HUDEP-2 (cell line): Measurements from ENCODE around the gene ONECUT2.
A peak's percentile ranks its signal among the peaks of the same experiment; 100 is the strongest.
"Not testable (repeated sequence)": the region's sequence is repeated elsewhere in the genome, so short reads cannot be mapped to it uniquely, and the experiment has no call there.

Experiments
- DNase-seq, 76 experiments: peaks; one replicate each; lab custom pipeline; 2025; ENCODE audit not compliant: unreplicated experiment in 76 of 76; lab: John Stamatoyannopoulos, UW

The ONECUT2 gene

DNA sequence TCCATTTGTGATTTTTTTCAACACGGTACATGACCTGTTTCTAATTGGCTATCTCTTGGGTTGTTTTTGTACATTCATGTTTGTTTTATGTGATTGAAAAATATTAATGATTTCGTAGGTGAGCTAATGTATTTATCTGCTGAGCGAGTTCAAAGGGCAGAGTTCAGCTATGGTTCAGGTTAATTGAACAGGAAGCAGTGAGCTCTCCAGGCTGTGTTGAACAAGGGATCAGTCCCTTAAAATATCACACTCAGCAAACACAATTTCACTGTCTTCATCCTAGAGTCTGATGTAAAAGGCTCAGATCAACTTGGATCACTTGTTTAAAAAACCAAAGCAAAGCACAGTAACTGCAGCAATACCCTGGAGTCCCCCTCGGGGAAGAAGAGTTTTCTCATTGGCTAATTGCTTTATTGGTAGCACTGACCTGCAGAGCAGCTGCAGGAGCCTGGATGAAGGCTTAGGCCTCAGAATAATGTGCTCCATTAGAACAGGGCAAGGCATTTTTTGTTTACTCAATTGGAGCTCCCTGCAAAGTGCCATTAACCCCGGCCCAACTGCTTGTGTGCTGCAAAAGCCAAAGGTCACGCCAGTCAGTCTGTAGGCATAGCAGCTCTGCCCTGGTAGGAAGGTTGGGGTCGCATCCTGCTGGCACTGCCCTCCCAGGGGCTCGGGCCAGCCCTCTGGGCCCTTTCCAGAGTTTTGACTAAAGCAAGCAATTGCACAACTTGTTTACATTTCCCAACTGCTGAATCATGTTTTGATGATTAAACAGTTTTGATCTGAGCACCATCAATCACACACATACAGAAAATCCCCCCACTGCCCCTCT, 10.5 kb downstream of the ONECUT2 start:
- no peak for DNase-seq

DNA sequence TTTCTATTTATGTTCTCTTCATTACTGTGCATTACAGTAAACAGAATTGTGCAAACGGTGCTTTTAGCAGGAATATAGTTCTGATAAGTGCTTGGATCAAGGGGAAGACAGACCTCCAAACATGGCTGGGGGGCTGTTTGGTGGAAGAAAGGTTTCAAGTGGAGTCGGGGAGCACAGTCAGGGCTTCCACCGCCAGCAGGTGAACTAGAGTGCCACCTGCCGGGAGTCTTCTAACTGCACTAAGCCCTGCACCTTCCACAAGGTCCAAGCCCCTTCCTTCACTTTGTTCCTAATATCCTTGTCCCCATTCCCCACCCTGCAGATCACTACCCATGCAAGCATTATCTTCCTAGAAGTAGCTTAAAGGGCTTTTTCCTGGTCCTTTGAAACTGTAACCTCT, 11.1 kb downstream of the ONECUT2 start:
- peak in 29 of 76 experiments; percentile 1 to 55 (median 18) for DNase-seq

DNA sequence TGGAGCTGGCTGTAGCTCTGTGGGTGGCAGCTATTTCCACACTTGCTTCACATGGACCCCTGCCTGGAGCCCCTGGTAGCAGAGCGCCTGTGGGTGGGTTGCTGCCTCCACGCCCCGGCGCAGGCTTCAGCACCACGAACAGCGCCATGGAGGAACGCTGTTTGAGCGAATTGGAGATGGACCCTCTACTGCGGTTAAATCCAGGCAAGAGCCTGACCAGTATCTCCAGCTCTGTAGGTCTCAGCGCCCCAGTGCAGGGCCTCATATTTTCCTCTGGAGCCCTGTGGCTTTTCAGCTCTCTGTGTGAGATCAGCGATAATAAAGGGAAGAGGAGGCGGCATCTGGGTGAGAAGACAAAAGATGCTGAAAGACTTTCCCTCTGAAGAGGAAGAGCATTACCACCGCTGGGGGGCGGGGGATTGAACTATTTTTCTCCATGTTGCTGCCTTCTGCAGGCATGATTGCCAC, 12.0 kb downstream of the ONECUT2 start:
- peak in 31 of 76 experiments; percentile 4 to 50 (median 23) for DNase-seq

DNA sequence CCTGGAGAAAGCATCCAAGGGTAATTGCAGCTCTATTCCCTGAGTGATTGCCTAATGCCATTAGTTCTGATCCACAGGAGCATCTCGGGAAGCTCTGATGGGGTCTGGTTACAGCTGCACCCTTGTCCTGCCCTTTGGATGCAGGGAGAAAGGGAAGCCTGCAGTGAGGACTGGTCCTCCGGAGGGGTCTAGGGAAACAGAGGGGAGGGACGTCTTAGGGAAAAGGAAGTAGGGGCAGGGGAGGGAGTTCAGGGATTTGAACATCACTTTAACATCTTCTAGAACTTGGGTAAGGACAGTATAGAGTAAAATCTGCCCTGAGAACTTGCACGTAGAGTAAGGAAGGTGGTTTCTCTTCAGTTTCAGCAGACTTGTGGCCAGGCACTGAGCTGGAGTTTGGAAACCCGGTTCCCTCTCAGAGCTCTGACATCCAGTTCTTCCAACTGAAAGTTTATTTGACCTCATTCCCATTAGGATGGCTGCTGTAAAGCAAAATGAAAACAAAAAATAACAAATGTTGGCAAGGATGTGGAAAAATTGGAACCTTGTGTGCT, 20.5 kb downstream of the ONECUT2 start:
- DNase-seq: no peak

DNA sequence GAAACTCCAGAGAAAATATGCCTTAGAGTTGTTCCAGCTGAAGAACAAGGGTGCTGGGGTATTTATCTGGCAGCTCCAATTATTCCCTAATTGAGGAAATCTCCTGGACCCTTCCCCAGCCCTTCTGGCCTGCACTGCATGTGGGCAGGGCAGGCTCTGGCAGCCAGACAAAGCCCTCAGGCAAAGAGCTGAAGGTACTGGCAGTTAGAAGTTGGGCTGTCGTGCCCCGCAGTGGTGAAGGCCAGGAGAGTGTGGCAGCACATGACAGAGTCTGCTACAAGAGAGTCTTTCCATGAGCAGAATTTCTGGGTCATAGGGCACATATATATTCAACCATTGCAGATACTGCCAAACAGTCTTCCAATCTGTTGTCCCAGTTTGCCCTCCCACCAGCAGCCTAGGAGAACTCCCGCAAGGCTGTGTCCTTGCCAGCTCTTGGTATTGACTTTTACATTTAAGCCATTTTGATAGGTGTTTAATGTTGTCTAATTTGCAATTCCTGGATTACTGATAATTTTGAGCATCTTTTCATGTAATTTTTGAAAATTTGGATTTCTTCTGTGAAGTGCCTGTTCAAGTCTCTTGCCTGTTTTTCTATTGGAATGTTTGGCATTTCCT, 26.6 kb downstream of the ONECUT2 start:
- no peak for DNase-seq

- no peak for DNase-seq
These were observed 31.1 kb downstream of the ONECUT2 start for GRCh38 chr18:57466307-57466706.

DNA sequence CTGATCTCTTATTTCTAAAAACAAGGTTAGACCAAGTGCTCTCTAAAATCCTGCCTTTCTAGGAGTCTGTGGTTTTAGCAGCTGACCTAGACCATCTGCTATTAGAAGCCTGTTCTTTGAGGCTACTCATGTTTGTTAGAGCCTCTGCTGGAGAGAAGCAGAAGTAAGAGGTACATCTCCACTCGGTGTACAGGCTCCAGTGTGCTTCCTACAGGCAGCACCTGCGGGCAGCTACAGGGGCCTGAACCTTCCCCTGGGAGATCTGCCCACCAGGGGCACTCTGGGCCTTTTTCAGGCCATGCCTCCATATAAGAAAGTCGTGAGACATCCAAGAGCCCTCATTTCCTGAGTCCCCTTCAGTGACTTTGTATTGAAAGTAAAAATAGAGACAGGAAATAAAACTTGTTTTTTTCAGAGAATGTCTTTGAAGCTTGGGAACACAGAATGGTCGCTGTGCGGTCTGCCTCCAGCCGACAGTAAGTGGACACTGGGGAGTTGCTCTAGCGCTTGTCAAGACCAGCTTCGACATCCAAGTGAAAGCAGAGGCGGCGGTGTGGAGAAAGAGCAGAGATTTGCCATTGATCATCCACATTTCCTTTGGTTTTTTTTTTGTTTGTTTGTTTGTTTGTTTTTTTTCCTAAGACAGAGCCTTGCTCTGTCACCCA, 31.7 kb downstream of the ONECUT2 start:
- DNase-seq: peak in 1 of 76 experiments; percentile 6

GRCh38 chr18:57469884-57470283, 34.7 kb downstream of the ONECUT2 start:
- DNase-seq: no peak

DNA sequence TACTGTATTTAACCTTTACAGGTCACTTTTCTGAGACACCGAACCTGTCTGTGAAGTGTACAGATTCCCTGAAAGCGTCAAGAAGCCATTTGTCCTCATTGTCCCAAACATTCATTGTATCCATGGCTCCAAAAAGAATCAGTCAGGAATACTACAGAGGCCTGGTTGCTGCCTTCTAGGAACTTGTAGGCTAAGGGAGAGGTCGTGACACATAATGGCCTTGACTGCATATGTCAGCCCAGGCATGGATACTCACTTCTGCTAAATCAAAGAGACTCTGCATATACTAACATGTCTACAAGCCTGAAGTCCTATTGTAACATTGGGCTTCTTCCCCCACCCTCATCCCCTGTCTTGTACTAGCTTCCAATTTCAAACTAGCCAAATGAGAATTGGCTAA, 40.2 kb downstream of the ONECUT2 start:
- no peak for DNase-seq

GRCh38 chr18:57475903-57476302, 40.7 kb downstream of the ONECUT2 start:
- DNase-seq: no peak

GRCh38 chr18:57480733-57481132, 45.6 kb downstream of the ONECUT2 start:
- no peak for DNase-seq

DNA sequence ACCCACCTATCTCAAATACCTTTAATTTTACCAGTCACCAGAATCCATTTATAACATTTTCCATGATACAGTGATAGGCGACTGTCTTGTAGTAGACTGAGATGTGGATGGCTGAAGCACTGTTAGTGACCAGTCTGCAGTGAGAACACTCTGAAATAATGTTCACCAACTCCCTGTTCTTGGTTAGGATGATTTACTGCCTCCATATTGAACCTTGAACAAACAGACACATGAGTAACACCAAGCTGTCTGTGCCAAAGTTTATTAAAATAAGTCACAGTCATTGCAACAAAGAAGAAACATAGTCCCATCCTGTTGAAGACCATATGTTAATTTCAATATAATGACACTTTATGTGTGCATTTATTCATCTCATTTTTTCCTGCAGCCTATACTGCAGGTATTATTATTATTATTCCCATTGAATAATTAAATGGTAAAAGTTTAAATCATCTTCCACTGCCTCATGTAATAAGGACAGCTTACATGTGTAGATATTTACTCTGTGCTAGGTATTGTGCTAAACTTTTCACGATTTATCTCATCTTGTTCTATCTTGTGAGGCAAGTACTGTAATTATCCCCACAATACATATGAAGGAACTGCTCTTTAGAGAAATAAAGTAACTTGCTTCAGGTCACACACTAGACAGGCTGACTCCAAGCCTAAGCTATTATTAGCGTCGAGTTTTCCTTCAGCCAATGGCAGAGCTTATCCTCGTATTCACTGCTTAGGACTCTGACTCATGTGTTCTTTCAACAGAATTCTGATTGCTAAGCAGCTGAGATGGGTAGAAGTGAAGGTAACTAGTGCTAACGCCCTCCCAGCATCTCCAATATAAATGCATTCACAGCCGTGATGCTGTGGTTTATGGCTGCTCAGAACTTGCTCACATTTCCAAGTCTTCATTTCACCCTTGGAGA, 62.5 kb downstream of the ONECUT2 start:
- no peak for DNase-seq

- no peak for DNase-seq
These were observed 63.6 kb downstream of the ONECUT2 start for GRCh38 chr18:57498682-57499256.

- DNase-seq: no peak
These were observed 67.5 kb downstream of the ONECUT2 start for GRCh38 chr18:57502624-57503023.

DNA sequence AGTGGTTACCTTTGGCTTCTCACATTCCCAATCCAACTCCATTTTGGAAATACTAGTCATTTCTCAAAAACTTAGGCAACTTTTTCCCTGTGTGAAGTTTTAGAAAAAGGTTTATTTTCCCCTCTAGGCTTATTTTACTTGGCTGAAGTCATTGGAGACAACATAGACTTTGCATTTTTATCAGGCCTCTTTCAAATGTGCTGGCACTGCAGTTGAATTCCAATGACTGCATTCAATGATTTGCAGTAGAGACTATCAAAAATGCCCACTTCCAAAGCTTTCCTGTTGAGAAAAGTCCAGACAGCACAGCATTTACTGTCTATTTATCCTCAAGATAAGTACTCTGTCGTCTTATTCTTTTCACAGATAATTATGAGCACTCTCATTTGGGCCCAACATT, 70.1 kb downstream of the ONECUT2 start:
- DNase-seq: no peak

- peak in 7 of 76 experiments; percentile 8 to 28 (median 16) for DNase-seq
These were observed 80.9 kb downstream of the ONECUT2 start for GRCh38 chr18:57516056-57516455.

- no peak for DNase-seq
These were observed 83.4 kb downstream of the ONECUT2 start for GRCh38 chr18:57518533-57518932.

GRCh38 chr18:57519668-57520424, 84.7 kb downstream of the ONECUT2 start:
- no peak for DNase-seq

DNA sequence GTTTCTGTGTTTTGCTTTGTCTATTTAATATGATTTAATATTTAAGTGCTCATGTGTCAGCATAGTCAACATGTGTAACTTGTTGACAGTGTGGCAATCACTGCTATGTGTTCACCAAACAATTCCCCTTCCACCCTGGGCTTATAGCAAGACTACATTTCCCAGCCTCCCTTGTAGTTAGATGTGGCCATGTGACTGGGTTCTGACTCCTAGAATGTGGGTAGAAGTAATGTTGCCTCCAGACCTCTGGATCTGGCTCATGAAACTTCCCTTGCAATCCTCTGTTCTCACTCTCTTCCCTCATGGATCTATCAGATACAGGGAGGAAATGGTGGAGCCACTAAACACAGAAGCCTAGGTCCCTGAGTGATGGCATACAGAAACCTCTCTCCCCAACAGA, 87.2 kb downstream of the ONECUT2 start:
- not testable (repeated sequence) for DNase-seq
